AG09309 (cell line): ENCODE data around the gene AFF3.

ENCODE experiments used
- DNase-seq: peaks from one replicate; pipeline ENCODE4 v3.0.0-alpha.2; 2010; ENCODE audit warnings: low read depth
- H3K4me3 ChIP-seq: 2 replicates; pipeline ENCODE4 v1.5.1; 2011; ENCODE audit warnings: mild to moderate bottlenecking, low read depth, low read length, moderate library complexity; ENCODE audit not compliant: control insufficient read depth
- CTCF ChIP-seq: IDR thresholded peaks from 2 replicates; pipeline ENCODE4 v1.5.1; 2011; ENCODE audit warnings: mild to moderate bottlenecking, low read depth, low read length, inconsistent platforms; ENCODE audit not compliant: insufficient read depth, control insufficient read depth; ENCODE audit errors: missing control alignments

Gene AFF3

GRCh38 chr2:100064165-100064564, 78.2 kb downstream of the AFF3 start:
- no peak for DNase-seq
- H3K4me3 ChIP-seq, result no peak overlapping the region
- no peak for TF ChIP-seq CTCF

GRCh38 chr2:100063459-100063953, 78.9 kb downstream of the AFF3 start:
- no peak for TF ChIP-seq CTCF
- DNase-seq, result no peak

GRCh38 chr2:100062336-100062735, 80.1 kb downstream of the AFF3 start:
- TF ChIP-seq CTCF, result no peak
- H3K4me3 ChIP-seq, result no peak overlapping the region
- no peak for DNase-seq

More at GRCh38 chr2:100063459-100063953, 78.9 kb downstream of the AFF3 start:
- H3K4me3 ChIP-seq, result no peak overlapping the region

GRCh38 chr2:100060875-100061274, 81.5 kb downstream of the AFF3 start:
- TF ChIP-seq CTCF, result no peak

GRCh38 chr2:100059638-100060037, 82.8 kb downstream of the AFF3 start:
- no peak for TF ChIP-seq CTCF
- no peak for DNase-seq
- H3K4me3 ChIP-seq, result no peak overlapping the region

More at GRCh38 chr2:100060875-100061274, 81.5 kb downstream of the AFF3 start:
- DNase-seq, result no peak
- H3K4me3 ChIP-seq, result no peak overlapping the region

GRCh38 chr2:100057901-100058261, 84.5 kb downstream of the AFF3 start:
- no peak for TF ChIP-seq CTCF
- no peak overlapping the region for H3K4me3 ChIP-seq
- no peak for DNase-seq

- no peak overlapping the region for H3K4me3 ChIP-seq
- DNase-seq, result no peak
- no peak for TF ChIP-seq CTCF
Observed at GRCh38 chr2:100054426-100054825, 88.0 kb downstream of the AFF3 start.
